GM21526 (cell line): ENCODE results near the gene NUCB1.
"Not testable (repeated sequence)": the region's sequence is repeated elsewhere in the genome, so short reads cannot be mapped to it uniquely, and the experiment has no call there.

Experiments
- ATAC-seq: cut with Tn5 transposase; IDR thresholded peaks from one replicate; pipeline ENCODE4 v1.9.1; 2021; ENCODE audit warnings: moderate library complexity; ENCODE audit not compliant: unreplicated experiment, low FRiP score

The NUCB1 gene

DNA sequence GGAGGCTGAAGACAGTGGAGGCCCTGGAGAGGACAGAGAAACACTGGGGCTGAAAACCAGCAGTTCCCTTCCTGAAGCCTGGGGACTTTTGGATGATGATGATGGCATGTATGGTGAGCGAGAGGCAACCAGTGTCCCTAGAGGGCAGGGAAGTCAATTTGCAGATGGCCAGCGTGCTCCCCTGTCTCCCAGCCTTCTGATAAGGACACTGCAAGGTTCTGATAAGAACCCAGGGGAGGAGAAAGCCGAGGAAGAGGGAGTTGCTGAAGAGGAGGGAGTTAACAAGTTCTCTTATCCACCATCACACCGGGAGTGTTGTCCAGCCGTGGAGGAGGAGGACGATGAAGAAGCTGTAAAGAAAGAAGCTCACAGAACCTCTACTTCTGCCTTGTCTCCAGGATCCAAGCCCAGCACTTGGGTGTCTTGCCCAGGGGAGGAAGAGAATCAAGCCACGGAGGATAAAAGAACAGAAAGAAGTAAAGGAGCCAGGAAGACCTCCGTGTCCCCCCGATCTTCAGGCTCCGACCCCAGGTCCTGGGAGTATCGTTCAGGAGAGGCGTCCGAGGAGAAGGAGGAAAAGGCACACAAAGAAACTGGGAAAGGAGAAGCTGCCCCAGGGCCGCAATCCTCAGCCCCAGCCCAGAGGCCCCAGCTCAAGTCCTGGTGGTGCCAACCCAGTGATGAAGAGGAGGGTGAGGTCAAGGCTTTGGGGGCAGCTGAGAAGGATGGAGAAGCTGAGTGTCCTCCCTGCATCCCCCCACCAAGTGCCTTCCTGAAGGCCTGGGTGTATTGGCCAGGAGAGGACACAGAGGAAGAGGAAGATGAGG, 26.4 kb upstream of the NUCB1 start:
- no peak for ATAC-seq

DNA sequence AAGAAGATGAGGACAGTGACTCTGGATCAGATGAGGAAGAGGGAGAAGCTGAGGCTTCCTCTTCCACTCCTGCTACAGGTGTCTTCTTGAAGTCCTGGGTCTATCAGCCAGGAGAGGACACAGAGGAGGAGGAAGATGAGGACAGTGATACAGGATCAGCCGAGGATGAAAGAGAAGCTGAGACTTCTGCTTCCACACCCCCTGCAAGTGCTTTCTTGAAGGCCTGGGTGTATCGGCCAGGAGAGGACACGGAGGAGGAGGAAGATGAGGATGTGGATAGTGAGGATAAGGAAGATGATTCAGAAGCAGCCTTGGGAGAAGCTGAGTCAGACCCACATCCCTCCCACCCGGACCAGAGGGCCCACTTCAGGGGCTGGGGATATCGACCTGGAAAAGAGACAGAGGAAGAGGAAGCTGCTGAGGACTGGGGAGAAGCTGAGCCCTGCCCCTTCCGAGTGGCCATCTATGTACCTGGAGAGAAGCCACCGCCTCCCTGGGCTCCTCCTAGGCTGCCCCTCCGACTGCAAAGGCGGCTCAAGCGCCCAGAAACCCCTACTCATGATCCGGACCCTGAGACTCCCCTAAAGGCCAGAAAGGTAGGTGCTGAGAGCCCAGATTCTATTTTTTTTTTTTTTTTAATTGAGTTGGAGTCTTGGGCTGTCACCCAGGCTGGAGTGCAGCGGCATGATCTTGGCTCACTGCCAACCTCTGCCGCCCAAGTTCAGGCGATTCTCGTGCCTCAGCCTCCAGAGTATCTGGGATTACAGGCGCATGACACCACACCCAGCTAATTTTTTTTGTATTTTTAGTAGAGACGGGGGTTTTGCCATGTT, 25.6 kb upstream of the NUCB1 start:
- ATAC-seq, result no peak

DNA sequence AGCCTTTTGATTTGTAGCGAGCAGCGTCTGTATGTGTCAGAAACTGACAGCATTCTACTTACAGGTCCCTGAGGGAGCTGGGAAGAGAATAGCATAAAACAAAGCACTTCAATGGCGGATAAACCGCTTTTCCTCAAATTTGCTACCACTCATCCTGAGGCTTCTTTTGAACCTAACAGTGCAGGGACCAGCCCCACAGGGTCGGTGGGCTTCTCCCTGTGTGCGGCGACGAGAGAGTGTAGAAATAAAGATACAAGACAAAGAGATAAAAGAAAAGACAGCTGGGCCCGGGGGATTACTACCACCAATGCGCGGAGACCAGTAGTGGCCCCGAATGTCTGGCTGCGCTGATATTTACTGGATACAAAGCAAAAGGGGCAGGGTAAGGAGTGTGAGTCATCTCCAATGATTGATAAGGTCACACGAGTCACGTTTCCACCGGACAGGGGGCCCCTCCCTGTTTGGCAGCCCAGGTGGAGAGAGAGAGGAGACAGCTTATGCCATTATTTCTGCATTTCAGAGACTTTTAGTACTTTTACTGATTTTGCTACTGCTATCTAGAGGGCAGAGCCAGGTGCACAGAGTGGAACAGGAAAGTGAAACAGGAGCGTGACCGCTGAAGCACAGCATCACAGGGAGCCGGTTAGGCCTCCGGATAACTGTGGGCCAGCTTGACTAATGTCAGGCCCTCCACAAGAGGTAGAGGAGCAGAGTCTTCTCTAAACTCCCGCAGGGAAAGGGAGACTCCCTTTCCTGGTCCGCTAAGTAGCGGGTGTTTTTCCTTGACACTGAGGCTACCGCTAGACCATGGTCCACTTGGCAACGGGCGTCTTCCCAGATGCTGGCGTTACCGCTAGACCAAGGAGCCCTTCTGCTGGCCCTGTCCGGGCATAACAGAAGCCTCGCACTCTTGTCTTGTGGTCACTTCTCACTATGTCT, 23.8 kb upstream of the NUCB1 start:
- ATAC-seq, result not testable (repeated sequence)

DNA sequence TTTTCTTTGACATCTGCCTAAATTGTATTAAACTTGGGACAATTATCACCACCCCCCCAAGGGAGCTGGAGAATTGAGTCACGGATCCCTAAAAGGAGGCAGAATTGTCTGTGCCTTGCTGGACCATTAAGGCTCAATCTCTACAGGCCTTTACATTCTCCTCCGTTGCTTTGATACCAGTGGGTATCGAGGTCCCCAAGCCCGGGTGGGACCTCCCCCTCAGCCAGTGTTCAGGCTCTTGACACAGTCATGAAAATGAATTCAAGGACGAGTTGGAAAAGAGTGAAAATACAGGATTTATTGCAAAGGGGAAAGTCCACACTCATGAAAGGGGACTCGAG, 22.3 kb upstream of the NUCB1 start:
- ATAC-seq, result no peak

DNA sequence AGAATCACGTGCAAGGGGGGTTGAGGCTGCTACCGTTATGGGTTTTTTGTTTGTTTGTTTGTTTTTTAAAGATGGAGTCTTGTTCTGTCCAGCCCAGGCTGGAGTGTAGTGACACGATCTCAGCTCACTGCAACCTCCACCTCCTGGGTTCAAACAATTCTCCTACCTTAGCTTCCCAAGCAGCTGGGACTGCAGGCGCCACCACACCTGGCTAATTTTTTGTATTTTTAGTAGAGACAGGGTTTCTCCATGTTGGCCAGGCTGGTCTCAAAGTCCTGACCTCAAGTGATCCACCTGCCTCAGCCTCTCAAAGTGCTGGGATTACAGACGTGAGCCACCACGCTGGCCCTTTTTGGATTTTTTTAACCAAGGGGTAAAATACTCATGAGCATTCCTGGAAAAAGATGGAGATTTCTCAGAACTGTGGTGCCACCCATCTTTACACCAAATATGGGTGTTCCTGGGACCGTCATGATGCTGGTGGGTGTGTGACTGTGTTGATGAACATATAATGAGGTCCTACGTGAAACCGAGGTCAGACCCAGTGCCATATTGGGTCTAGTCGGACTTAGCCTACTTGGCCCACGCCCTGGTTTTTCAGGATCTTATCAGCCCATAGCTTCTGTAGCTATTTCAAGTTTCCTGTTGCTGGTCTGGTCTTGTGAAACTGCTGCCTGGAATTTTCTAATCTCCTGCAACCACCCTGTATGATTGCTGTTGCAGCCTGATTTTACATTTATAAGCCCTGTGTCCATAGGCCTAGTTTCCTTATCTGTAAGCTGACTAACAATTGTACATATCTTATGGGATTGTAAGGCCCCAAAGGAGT, 21.7 kb upstream of the NUCB1 start:
- ATAC-seq, result no peak

DNA sequence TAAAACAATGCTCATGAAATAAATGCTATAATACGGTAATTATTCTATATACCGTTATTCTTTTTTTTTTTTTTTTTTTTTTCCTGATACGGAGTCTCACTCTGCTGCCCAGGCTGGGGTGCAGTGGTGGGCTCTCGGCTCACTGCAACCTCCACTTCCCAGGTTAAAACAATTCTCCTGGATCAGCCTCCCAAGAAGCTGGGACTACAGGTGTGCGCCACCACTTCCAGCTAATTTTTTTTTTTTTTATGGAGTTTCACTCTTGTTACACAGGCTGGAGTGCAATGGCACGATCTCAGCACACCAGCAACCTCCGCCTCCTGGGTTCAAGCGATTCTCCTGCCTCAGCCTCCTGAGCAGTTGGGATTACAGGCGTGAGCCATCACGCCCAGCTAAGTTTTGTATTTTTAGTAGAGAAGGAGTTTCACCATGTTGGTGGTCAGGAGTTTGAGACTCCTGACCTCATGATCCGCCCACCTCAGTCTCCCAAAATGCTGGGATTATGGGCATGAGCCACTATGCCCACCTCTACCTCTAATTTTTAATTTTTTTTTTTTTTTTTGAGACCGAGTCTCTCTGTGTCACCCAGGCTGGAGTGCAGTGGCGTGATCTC, 21.0 kb upstream of the NUCB1 start:
- ATAC-seq, result no peak

DNA sequence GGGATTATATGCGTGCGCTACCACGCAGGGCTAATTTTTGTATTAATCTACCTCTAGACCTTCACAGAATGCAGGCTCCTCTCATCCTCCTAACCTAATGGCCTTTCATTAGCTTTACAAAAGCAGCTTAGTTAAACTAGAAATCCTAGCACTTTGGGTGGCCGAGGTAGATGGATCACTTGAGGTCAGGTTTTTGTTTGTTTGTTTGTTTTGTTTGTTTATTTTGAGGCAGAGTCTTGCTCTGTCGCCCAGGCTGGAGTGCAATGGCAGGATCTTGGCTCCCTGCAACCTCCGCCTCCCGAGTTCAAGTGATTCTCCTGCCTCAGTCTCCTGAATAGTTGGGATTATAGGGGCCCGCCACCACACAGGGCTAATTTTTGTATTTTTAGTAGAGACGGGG, 20.4 kb upstream of the NUCB1 start:
- ATAC-seq, result not testable (repeated sequence)

DNA sequence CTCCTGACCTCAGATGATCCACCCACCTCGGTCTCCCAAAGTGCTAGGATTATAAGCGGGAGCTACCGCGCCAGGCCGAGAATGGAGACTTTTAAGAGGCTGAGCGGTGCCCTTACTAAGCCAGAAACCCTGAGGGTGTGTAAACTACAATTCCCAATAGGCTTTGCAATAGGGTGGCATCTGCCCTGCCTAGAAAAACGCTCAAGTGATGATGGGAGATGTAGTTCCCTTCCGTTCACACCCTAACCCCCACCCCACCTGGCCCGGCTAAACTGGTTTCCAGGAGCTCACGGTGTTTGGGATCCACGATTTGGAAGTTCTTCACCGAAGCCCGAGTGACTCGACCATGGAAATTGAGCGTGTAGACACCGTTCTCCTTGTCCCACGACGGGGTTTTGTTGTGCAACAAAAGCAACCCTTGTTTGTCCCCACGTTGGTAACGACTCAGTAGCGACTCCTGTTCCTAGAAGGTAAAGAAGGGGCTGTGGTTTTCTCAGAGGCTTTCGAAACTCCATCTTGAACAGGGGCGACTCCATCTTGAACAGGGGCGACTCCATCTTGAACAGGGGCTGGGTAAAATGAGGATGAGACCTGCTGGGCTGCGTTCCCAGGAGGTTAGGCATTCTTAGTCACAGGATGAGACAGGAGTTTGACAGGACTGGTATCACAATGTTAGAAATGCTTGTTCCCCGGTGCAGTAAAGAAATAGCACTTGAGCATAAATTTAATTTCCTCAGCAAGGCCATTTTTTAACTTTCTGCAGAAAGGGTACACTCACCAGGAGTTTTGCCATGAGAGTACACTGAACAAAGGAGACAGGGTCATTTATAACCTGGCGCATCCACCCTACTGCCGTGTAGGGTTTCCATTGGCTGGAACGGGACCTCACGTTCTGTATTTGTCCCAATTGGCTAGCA, 18.1 kb upstream of the NUCB1 start:
- ATAC-seq, result no peak

DNA sequence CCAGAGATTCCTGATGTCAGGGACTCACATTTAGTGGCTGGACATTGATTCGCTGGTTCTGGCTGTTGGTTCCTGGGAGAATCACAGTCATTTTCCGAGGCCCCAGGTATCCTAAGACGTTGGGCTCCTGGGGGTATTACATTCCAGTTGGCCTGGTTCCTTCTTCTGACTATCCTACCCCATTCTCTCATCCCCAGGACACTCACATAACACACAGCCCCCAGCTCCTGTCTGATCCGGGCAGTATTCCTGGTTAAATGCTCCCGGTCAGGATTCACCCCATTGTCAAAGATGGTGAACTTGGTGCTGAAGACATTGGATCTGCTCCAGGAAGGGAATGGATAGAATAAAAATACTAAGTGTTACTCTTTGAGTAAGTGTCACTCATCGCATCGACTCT, 16.4 kb upstream of the NUCB1 start:
- no peak for ATAC-seq

DNA sequence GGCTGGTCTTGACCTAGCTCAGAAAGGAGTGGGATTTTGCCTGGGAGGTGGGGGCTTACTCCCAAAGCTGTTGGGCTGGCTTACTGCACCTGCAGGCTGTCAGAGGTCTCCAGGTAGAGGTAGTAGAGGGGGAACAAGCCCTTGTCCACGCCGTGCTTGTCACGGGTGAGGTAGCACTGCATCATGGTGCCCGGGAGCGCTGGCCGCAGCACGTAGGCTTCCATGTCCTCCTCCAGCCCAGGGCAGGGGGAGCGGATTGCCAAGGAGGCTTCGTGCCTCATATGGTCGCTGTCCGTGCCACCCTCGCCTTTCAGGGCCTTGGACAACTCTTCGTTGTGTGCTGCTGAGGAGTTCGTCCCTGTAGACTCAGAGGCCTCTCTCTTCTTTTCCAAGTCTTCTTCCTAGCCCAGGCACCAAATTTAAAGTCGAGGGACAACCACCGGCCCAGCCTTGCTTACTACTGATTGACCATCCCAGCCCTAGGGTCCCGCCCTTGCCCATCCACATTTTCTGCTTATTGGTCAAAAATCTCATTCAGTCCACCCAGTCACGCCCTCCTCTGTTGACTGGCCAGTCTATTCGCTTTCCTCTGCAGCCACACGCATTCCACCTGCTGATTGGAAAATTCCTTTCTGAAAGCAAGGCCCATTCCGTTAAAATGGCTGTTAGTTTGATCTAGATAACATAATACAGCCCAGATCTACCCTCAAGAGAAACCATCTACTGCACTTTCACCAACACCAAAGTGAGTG, 12.1 kb upstream of the NUCB1 start:
- no peak for ATAC-seq

DNA sequence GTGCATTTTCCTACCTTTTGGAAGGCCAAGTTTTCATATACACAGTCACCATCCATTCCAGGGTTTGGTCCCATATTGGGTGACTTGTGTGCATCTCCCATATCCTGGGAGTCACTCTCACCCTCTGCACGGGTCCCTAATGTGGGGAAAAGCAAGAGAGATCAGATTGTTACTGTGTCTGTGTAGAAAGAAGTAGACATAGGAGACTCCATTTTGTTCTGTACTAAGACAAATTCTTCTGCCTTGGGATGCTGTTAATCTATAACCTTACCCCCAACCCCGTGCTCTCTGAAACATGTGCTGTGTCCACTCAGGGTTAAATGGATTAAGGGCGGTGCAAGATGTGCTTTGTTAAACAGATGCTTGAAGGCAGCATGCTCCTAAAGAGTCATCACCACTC, 10.6 kb upstream of the NUCB1 start:
- ATAC-seq, result not testable (repeated sequence)

DNA sequence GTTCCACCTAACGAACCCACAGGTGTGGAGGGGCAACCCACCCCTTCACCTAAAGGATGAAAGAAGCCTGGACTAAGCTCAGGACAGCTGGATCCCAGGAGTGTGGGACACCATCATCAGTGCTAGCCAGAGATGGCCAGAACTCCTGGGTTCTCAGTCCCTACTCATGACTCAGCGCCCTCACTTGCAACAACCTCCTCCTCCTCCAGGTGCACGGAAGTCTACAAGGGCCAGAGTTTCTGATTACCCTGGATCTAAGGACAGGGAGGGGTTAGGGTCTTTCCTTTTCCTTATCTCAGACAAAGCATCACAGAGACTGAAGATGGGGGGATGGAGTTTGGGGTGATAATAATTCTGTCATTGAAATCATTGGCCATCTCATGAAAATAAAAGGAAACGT, 9.6 kb upstream of the NUCB1 start:
- no peak for ATAC-seq

DNA sequence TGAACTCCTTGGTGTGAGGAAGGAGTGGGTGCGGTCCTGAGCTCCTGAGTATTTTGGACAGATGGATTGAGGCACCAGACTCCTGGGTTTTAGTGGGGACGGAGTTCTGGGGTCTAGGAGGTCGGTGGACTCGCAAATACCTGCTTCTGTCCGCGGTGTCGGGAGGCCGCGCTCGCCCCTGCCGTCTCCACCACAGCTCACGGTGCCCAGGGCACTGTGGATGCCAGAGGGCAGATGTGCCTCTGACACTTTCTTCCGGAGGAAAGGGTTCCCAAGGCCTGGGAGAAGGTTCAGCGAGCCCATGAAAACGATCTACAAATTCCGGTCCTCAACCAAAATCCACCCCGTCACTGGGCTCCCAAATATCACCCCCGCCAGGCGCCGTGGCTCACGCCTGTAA, 4.9 kb upstream of the NUCB1 start:
- ATAC-seq, result no peak

DNA sequence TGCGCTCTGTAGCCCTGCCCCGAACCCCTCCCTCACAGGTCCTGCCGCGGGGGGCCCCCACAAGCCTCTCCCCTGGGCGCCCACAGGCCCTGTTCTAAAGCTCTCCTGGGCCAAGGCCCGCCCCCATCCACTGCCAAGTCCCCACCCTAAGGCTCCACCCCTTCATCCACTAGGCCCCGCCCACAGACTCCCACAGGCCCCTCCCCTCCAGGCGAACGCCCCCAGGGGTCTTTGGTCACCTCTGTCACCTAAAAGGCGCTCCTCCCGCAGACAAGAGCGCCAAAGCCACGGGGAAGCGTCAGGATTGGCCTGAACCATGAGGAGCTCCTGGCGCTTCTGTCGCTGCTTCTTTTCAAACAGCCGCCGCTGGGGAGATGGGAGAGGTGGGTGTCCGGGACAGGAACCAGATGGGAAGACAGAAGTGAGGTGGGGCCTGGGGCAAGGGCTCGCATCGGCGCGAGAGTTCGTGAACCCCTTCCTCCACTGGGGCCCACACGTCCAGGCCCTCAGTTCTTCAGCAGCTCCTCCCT, 3.9 kb upstream of the NUCB1 start:
- no peak for ATAC-seq

DNA sequence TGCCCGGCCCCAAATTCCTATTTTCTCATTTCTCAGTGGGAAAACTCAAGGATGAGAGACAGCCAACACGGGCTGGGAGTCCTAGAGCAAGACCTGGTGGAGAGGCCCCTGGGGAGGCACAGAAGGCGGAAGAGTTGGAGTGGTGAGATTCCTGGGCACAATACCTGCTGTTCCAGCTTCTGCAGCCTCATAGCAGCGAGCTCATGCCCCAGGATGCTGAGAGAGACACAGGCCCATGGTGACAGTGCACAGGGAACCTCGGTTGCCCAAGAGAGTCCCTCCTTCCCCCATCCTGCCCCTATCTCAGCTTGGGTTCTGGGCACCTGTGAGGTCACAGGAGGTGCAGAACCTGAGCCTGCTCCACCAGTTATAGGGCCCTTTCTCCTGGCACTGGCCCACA, 2.9 kb upstream of the NUCB1 start:
- no peak for ATAC-seq

DNA sequence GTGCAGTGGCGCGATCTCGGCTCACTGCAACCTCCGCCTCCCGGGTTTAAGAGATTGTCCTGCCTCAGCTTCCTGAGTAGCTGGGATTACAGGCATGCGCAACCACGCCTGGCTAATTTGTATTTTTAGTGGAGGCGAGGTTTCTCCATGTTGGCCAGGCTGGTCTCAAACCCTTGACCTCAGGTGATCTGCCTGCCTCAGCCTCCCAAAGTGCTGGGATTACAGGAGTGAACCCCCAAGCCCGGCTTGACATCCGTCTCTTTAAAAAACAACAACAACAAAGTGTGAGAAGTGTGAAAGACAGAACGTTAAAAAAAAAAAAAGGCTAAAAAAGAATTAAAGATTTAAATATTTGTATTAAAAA, 744 bp upstream of the NUCB1 start:
- not testable (repeated sequence) for ATAC-seq

DNA sequence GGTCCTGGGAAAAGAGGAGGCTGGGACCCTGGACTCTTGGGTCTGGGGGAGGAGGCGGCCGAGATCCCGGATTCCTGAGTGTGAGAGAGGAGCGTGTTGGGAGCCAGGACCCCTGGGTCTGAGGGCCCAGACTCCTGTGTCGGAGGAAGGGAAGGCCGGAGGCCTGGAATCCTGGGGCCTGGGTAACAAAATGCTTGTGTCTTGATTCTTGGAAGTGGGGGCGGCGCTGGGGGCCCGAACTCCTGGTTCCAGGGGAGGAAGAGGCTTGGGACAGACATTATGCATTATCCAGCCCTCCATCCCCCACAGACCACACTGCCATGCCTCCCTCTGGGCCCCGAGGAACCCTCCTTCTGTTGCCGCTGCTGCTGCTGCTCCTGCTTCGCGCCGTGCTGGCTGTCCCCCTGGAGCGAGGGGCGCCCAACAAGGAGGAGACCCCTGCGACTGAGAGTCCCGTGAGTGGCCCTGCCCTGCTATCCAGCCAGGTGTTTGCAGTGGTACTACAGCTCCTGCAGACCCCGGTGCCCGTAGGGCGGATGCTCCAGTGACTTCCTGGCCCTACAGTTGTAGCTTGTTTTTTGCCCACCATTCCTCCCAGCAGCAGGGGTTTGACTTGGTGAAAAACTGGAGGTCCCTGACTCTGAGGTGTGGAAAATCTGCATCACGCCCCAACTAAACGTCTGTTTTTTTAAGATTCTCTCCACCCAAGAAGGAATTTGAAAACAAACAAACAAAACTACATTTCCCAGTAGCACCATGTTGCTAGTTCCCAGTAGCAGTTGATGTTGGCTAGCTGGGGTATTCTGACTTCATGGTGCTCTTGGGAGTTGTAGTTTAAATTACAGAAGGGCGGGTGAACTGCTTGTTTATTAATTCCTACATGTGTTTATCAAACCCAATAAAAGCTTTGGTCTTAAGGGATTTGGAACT, 630 bp downstream of the NUCB1 start:
- peak; percentile 12 for ATAC-seq
